ENCODE results near the gene OR52J3. TPM values are rescaled to one million over a fixed set of nuclear protein-coding genes. Genes with fewer than 3 reads are reported as not detected.

The OR52J3 gene
- total RNA-seq, 1 donor from 2014 or later: not detected

- no peak for DNase-seq (ENCODE audit: low spot score in 2 of 2, unreplicated experiment in 2 of 2)
- Mint-ChIP-seq H3K9me3 (no peaks in the 10 kb centered on the region), H3K36me3 (no peaks in the 10 kb centered on the region)
Observed at GRCh38 chr11:5071799-5072198, 25.5 kb downstream of the OR52J3 start.

GRCh38 chr11:5081405-5081804 is 35.1 kb downstream of the OR52J3 start:
- no peak for DNase-seq (ENCODE audit: low spot score in 2 of 2, unreplicated experiment in 2 of 2)
- Mint-ChIP-seq H3K36me3 (no peaks in the 10 kb centered on the region), H3K27ac (no peak overlapping the region), H3K4me3 (no peak overlapping the region), H3K4me1 (no peaks in the 10 kb centered on the region), H3K9me3 (no peaks in the 10 kb centered on the region), H3K27me3 (ENCODE audit: low read depth) (peaks cover 25% of the 10 kb centered on the region)
- TF ChIP-seq, protein P1, sequence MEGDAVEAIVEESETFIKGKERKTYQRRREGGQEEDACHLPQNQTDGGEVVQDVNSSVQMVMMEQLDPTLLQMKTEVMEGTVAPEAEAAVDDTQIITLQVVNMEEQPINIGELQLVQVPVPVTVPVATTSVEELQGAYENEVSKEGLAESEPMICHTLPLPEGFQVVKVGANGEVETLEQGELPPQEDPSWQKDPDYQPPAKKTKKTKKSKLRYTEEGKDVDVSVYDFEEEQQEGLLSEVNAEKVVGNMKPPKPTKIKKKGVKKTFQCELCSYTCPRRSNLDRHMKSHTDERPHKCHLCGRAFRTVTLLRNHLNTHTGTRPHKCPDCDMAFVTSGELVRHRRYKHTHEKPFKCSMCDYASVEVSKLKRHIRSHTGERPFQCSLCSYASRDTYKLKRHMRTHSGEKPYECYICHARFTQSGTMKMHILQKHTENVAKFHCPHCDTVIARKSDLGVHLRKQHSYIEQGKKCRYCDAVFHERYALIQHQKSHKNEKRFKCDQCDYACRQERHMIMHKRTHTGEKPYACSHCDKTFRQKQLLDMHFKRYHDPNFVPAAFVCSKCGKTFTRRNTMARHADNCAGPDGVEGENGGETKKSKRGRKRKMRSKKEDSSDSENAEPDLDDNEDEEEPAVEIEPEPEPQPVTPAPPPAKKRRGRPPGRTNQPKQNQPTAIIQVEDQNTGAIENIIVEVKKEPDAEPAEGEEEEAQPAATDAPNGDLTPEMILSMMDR (IDR thresholded peaks at IDR 0.05; ENCODE audit: unreplicated experiment): no peak

More at GRCh38 chr11:5071799-5072198, 25.5 kb downstream of the OR52J3 start:
- H3K4me3 Mint-ChIP-seq: no peak overlapping the region
- no peaks in the 10 kb centered on the region for H3K4me1 Mint-ChIP-seq
- no peak overlapping the region for H3K27ac Mint-ChIP-seq
- H3K27me3 Mint-ChIP-seq (ENCODE audit: low read depth): peaks cover 17% of the 10 kb centered on the region
- TF ChIP-seq, protein P1 (IDR thresholded peaks at IDR 0.05; ENCODE audit: unreplicated experiment): no peak

DNA sequence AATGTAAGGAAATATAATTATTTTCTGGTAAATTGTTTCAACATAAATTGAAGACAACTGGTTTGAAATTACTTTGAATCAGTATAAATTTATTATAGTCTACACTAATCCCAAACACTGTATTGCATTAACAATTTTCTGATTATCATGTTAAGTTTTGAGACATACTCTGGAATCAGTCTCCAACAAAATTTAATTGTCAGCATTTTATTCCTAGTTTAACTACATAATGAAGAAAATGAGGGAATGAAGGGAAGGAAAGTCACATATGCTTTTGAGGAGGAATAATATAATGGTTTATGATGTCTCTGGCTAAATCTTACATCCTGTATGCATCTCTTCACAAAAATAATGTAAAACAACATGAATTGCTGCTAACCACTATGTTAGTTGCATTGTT is 37.3 kb downstream of the OR52J3 start:
- TF ChIP-seq, protein P1 (IDR thresholded peaks at IDR 0.05; ENCODE audit: unreplicated experiment): no peak
- H3K27me3 Mint-ChIP-seq (ENCODE audit: low read depth): peaks cover 17% of the 10 kb centered on the region
- H3K4me1 Mint-ChIP-seq: peaks cover 2% of the 10 kb centered on the region
- H3K27ac Mint-ChIP-seq: no peak overlapping the region
- DNase-seq (ENCODE audit: low spot score in 2 of 2, unreplicated experiment in 2 of 2): no peak
- no peaks in the 10 kb centered on the region for H3K36me3 Mint-ChIP-seq
- no peaks in the 10 kb centered on the region for H3K9me3 Mint-ChIP-seq
- H3K4me3 Mint-ChIP-seq: no peak overlapping the region

DNA sequence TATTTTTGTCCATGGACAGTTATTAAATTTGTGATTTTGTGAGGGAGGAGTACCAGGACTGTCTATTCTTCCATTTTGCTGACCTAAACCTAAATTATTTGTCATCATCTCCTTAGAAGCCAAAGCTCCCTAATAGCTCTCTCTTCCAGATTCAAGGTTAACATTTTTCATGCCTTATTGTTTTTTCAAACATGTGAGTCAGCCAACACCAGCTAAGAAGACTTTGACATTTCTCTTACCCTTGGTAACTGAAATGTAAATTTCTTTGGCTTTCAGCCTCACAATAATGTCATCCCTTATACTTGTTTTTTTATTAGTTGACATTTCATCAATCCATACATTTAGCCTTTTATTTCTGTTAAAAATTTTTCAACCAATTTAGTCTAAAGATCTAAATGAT is 42.2 kb downstream of the OR52J3 start:
- peaks cover 5% of the 10 kb centered on the region for H3K4me1 Mint-ChIP-seq
- H3K27me3 Mint-ChIP-seq (ENCODE audit: low read depth): peaks cover 16% of the 10 kb centered on the region
- no peak for DNase-seq (ENCODE audit: low spot score in 2 of 2, unreplicated experiment in 2 of 2)
- H3K36me3 Mint-ChIP-seq: no peaks in the 10 kb centered on the region
- no peaks in the 10 kb centered on the region for H3K9me3 Mint-ChIP-seq
- no peak overlapping the region for H3K27ac Mint-ChIP-seq
- TF ChIP-seq, protein P1 (IDR thresholded peaks at IDR 0.05; ENCODE audit: unreplicated experiment): no peak
- H3K4me3 Mint-ChIP-seq: no peak overlapping the region

DNA sequence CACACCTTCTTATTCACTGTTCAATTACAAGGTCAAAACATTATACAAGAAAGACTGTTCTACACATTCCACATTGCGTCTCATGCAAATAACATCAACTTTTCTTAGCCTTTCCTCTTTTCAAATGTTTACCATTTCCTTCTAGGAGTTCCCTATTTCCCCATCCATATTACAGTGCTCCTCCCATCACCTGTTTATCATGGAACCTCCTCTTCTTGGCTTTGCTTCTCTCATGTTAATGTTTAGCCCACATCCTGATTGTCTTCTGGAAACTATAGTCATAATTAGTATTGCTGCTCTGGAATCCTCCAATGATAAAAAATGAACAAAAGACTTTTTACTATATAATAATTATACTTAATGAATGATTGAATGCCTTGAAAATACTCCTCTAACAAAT is 44.3 kb downstream of the OR52J3 start:
- Mint-ChIP-seq H3K4me1 (peaks cover 5% of the 10 kb centered on the region), H3K27me3 (ENCODE audit: low read depth) (peaks cover 19% of the 10 kb centered on the region), H3K9me3 (no peaks in the 10 kb centered on the region), H3K36me3 (no peaks in the 10 kb centered on the region), H3K27ac (no peak overlapping the region), H3K4me3 (no peak overlapping the region)
- no peak for DNase-seq (ENCODE audit: low spot score in 2 of 2, unreplicated experiment in 2 of 2)
- TF ChIP-seq, protein P1 (IDR thresholded peaks at IDR 0.05; ENCODE audit: unreplicated experiment): no peak
